Activated CD8-positive, alpha-beta memory T cell treated with anti-CD3 and anti-CD28 coated beads for 48 hours (primary cell): ENCODE data around the gene TMEM266.

Experiments
- DNase-seq, 3 experiments: peaks; one replicate each; pipeline ENCODE4 v3.0.0-alpha.2; 2020; ENCODE audit warnings: low read depth in 2 of 3, low spot score in 2 of 3

TMEM266 gene

DNA sequence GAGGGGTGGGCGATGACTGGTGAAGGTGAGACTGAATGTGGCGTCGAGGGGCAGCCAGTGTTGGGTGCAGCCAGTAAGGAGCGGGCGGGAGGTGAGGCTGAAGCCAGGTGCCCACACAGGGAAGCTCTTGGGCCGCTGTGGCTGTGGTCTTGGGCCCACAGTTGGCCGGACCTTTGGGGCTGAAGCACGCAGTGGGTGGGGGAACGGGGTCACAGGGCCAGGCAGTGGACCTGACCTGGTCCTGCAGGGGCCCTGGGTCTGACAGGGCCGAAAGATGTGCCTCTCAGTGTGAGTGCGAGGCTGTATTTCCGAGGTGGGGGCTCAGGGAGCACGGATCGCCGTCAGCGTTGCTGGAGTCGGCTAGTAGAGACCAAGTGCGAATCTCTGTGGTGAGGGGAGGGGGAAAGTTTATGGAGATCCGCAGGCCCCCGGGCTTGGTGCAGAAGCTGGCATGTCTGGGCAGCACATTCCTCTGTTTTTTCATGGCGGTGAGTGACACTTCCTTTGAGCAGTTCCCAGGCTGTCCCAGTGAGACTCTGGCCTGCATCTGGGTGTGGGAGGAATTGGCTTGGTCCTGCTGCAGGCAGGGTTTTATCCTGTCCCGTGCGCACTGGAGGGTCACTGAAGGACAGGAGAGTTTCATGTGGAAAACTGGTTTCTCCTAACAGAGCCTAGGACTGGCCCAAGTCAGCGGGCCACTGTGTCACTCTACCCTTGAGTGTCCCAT is 100.8 kb downstream of the TMEM266 start:
- no peak for DNase-seq

DNA sequence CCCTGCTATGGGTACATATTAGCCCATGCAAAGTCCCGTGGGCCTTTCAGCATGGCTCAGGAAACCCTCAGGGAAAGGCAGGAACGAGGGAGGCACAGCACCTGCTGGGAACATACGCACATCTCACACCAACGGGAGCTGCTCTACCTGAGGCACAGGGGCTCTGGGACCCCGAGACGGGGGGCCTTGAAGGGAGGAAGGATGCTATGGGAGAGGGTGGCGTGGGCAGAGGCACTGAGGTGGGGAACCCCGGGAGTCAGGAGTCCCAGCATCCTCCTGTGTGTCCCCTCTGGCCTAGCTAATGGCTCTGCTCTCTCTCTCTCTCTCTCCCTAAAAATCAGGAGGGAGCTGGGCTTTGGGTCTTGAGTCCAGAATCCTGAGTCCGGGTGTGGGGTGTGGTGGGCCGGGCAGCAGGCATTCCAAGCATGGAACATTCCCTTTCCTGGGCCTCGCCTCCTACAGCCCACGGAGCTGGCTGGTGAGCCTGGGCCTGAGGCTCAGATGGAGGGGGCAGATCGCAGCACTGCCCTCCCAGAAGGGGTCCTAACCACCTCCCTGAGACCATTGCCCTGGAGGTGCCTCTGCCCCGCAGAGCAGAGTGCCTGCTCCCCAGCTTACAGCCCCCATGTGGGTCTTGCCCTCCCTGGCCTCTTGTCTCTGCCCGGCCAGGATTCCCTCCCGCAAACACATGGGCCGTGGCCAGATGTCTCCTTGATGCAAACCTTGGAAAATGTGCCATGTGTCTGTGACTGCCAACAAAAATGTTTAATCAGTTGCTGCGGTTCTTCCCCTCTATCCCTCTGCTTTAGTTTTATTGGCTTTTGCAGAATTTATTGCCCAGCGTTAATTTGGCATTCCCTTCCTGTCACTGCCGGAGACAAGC is 101.6 kb downstream of the TMEM266 start:
- no peak for DNase-seq

DNA sequence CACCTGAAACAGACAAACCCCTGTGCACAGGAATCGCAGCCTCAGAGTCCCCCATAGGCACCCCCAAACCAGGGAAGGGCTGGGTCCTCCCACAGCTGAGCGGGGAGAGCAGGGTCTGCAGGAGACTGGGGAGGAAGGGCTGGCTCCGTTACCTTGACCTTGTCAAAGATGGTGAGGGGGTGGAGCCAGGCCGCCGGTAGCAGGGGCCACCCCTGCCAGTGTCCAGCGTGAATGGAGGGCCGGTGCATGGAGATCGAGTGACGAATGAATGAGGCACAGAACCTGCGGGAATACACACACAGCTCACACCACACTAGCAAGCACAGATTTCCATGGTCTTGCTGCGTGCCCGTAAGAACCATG is 102.2 kb downstream of the TMEM266 start:
- no peak for DNase-seq

DNA sequence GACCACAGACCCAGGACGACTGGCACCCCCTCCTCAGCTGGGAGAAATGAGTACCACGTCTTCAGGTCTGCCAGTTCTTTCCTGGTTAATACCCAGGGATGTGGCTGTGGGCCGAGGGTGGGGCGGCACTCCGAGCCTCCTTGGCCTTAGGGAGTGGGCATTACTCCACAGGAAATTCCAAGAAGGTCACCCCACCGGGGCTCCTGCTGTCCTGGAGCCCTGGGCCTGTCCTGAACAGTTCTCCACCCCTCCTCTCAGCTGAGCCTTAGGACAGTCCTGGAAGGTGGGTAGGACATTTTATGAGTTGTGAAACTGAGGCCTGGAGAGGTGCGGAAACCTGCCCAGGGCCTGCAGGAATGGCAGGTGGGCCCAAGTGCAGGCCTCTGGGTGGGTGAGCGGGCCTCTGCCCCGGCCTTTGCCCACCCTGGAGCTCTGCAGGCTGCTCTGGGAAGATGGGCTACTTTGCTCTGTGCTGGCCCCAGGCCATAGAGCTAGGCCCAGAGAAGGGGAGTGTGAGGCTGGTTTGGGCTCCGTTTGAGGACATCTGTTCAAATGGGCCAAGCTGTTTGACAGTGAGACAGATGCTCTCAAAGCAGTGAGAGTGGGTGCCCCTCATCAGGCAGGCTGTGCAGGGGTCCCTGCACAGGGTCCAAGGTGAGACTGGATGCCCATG is 103.1 kb downstream of the TMEM266 start:
- no peak for DNase-seq

DNA sequence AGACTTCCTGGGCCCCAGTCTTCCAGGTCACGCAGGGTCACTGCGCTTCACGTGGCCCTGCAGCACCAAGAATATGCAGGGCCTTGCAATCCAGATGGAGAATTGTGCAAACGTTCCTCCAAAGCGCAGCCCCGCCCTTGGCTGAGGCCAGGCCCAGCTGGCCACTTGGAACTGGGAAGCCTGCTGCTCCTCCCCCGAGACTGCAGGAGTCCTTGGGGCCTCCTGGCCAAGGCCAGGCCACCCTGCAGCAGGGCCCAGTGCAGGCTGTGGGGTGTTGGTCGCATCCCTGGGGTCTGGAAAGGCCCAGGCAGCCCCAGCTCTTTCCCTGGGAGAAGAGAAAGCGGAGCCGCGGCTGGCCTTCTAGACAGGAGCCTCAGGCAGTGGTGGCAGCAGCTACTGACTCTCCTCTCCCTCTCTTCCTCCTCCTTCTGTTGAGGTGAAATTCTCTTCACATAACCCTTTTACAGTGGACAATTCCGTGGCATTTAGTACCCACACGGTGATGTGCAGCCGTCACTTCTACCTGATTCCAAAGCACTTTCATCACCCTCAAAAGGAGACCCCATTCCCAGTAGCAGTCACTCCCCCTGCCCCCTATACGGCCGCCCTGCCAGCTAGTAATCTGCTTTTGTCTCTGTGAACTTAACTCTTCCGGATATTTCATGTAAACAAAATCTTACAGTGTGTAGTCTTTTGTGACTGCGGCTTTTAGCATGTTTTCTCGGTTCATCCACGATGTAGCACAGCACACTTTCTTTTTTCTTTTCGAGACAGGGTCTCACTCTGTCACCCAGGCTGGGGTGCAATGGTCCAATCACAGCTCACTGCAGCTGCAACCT is 103.9 kb downstream of the TMEM266 start:
- DNase-seq, result no peak

DNA sequence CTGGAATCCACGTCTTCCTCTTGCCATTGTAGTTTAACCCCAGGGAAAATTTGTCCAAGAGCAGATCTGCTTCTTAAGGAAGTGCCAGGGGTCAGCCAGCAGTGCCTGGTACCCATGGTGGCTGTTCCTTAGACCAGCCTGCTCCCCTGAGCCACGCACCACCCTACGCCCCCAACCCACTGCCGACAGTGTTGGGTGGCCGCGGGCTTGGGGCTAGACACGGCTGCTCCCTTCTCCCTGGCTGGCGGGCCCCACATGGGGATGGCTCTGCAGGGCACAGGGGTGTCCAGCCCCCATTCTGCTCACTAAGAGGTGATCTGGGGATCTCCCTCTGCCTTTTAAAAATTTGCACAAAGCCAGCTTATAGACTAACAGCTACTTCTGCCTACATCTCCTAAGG is 104.8 kb downstream of the TMEM266 start:
- no peak for DNase-seq

DNA sequence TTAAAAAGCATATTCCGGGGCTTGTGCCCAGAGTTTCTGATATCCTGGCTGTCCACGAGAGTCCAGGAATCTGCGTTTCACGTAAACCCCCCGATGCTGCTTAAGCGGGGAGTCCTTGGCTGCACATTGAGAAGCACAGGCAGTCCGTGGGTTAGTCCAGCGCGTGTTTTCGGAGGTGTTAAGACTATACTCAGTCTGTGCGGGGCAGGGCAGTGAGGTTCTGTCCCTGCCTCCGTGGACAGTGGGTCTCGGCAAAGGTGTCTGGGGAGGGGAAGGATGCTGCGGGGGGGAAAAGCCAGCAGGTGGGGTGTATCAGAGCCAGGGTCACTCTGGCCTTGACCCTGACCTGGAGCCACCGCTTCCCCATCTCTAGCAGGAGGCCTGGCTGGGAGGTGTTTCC is 106.2 kb downstream of the TMEM266 start:
- DNase-seq, result no peak

DNA sequence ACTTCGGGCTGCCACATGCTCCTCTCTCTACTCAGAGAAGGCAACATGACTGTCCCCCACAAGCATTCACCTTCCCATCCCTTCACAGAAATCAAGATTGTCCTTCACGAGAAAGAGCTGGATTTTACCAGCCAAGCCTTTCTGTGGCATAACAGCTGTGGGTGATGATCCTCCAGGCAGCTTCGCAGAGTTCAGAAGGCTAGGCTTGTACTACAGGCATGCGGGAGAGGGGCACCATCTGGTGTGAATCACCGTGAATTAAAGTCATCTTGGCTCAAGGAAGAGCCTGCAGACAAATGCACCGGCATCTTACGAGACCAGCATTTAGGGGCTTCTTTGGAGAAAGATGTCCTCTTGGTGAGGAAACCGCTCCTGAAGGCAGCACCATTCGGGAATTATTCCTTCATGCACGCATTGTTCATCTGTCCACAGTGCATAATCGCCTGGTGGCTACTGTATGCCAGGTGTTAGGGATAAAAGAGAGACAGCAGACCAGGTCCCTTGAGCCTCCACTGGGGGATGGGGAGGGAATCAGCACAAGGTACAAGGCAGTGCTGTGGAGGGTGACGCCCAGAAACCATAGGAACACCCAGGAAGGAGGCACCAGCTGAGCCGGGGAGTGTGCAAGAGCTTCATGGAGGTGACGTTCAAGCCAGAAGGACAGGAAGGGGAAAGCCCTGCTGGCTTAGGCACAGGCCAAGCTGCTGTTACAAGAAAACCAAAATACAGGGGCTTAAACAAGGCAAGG is 108.6 kb downstream of the TMEM266 start:
- DNase-seq, result no peak

DNA sequence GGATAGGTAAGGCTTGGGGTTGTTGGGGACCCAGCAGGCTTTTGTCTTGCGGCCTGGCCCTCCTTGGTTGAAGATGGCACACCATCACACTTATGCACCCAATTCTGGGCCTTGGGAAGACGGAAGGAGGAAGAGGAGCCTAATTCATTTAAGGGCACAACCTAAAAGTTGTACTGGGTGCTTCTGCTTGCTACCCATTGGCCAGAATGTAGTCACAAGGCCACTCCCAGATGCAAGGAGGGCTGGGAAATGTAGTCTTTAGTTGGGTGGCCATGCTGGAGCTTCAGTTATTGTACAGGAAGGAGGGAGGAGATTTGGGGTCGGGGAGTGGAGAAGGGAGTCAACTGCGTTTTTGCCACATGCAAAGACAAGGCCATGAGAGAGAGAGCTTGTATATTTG is 109.2 kb downstream of the TMEM266 start:
- no peak for DNase-seq

DNA sequence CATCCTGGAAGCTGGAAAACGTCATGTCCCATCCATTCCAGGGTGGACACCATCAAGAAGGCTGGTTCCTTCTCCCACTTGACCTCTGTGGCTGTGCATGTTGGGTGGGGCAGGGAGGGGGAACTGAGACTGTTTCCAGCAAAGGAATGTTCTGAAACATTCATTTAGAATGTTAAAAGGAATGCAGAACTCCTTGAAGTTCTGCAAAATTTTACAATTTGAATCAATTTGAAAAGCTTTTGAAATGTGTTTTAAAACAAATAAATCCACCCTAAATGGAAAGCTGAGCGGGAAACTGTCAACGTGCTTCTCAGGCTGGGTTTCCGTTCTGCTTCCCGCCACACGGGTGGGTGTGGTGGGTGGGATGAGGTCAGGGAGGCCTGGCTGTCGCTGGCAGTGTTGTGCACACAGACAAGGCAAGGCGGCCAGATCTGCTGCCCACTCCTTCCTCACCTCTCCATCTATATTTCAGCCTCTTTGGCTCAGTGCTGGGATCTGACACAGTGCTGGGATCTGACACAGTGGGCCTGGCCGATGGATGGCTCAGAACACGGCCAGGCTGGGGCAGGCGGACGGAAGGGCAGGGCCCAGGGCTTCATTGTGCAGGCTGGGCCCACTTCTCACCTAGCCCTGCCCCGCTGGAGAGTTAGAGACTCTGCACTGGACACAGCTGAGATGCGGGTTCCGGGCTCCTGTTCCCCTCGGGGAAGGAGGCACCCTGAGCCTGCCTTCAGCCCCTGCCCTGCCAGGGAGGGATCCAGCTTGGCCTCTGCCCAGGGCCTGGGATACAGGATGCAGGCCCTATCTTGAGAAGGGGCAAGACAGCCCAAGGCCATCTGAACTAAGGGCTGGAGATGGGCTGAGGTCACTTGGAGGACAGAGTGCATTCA is 110.4 kb downstream of the TMEM266 start:
- DNase-seq, result no peak

DNA sequence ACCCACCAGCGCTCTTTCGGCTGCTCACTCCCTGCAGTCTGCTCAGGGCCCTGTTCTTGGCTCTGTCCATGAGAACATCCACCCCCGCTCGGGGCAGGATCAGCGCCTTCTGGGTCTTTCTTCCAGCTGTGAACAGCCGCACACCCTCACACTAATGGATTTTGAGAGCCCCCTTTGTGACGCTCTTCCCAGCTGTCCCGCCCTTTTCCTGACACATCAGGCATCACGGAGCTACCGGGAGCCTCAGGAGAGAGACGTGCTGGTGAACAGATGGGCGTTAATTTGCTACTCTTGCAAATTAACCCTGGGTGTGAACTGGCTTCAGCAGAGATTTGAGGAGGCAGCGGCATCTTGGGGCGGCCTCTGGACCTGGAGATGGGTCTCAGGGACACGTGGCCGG is 113.0 kb downstream of the TMEM266 start:
- no peak for DNase-seq

DNA sequence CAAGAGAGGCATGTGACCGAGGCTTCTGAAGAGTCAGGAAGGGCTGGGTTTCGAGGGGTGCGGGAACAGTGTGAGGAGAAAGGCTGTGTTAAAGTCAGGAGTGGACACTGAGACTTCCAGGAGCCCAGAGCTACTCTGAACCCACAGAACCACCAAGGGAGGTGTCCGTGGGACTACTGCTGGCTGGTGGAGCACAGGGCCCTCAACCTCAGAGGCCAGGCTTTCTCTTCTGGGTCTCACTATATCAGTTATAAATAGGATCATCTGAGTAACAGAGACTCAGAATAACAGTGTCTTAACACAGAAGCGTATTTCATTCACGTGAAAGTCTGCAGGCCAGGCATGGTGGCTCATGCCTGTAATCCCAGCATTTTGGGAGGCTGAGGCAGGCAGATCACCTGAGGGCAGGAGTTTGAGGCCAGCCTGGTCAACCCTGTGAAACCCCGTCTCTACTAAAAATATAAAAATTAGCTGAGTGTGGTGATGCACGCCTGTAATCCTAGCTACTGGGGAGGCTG is 113.6 kb downstream of the TMEM266 start:
- no peak for DNase-seq

DNA sequence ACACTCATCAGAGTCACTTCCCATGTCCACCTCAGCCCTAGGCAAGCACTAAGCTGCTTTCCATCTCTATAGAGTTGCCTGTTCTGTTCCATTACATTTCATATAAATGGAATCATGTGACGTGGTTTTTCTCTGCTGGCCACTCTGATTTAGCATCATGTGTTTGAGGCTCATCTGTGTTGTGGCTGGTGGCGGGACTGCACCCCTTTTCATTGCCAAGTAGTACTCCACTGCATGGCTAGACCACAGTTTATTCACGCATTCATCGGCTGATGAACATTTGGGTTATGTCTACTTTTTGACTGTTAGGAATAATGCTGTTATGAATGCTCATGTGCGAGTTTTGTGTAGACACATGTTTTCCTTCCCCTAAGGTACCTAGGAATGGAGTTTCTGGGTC is 114.9 kb downstream of the TMEM266 start:
- DNase-seq, result no peak

DNA sequence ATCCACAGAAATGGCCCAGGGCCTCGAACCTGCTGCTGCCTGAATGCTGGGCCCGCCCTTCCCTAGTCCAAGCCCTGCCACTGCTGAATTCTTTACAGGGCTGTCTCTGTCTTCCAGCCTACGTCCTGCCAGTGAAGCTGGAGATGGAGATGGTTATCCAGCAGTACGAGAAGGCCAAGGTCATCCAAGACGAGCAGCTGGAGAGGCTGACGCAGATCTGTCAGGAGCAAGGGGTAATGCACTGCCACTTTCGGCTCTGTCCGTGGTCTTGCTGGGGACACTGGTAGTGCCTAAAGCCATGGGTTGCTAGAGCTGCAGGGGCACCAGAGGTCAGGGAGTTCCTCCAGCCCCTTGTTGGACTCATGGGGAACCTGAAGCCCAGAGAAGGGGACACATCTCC is 115.7 kb downstream of the TMEM266 start:
- no peak for DNase-seq

DNA sequence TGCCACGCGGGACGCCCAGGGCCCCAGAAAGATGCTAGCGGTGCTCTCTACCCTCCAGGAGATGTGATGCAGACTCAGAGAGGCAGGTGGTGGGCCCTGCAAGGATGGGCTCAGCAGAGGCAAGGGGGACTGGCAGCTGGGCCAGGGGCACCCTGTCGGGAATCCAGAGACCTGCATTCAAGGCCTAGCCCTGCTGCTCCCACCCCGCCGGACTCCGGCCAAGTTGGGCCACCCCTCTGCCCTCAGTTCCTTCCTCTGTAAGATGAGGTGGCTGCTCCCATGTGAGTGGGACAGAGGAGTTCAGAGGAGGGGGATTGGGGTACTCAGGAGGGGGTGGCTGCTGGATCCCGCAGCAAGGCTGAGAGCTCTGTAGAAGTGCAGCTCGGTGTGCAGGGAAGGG is 116.3 kb downstream of the TMEM266 start:
- no peak for DNase-seq

DNA sequence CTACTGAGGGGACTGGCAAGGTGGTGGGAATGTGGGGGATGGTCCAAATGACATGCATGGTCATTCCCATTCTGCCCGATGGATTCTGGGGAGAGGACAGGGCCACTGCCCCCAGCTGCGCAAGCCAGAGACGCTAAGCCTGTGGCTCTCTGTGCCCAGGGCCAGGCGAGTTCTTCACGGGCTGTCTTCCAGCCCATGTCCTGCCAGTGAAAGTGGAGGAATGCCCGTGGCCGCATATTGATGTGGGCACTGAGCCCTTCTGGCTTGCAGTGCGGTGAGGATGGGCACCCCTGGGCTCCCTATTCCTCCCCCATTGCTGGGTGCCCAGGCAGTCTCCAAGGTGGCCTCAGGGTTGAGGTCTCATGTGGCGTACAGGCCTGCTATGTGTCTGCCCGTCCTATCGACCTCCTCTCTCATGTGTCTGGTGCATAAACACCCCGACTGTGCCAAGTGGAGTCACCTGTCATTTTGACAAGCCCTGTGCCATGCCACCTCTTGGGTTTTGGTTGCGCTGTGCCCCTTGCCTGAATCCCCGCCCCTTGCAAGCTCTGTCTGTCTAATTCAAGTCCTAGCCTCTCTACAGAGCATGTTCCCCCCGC is 116.8 kb downstream of the TMEM266 start:
- DNase-seq, result no peak

DNA sequence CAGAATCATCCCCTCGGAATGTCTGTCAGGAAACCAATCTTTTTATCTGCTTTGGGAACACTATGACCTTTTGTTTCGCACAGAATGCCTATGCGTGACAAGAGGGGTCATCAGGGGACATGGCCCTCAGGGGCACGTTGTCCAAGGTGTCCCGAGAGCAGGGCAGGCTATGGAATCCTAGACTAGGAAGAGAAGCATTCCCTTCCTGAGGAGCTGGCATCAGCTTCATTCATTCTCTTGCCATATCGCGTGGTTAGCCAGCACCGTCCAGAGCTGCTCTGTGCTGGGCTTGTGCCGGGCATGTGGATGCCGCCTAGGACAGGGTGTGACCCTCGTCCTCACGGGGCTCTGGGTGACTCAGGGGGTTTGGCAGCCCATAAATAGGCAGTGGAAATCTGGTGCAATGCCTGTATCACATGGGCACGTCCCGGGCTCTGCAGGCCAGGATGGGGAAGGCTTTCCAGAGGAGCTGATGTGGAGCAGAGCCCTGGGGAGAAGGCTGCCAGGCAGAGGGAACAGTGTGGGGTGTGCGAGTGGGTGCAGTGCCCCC is 117.8 kb downstream of the TMEM266 start:
- no peak for DNase-seq

DNA sequence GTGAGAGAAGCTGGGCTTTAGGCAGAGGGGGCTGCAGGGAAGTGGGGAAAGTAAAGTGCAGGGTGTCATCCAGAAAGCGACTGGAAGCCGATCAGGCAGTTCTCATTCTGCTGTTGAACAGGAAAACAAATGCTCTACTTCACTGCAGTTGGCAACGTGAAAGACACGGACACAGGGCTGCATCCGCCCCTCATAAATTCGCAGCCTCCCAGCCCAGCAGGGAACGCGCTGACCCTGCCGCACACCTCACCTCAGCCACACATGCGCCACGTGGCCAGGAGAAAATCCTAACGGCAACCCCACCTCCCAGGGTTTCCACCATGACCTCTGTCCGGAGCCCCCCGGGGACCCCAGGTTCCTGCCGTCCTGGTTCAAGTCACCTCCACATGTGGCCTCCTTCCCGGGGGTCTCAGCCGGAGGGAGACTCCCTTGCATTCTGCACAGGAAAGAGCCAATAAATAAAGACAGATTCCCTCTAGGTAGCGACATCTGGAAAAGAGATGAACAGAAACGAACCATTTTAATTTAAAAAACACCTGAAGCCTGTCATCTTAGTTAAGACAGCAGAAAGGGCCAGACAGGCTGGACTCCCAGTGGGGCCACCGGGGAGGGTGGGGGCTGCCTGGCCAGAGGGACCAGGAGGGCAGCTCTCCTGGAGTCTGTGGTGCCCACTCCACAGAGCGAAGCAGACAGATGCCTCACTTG is 118.7 kb downstream of the TMEM266 start:
- no peak for DNase-seq
